Measurements from ENCODE around the gene TPRA1. TPM values are rescaled to one million over a fixed set of nuclear protein-coding genes. Genes with fewer than 3 reads are reported as not detected.

Gene TPRA1
- total and polyA plus RNA-seq, 8 donors, result 10.1 to 46.4 (median 19.6) TPM

- no peak overlapping the region for H3K4me3 ChIP-seq
- H3K36me3 ChIP-seq, result peaks cover 13 to 52% (median 50%) of the 10 kb centered on the region in 4 donors
- TF ChIP-seq CTCF (IDR thresholded peaks at IDR 0.05) (no peak), EP300 (IDR thresholded peaks at IDR 0.05) (no peak), POLR2AphosphoS5 (IDR thresholded peaks at IDR 0.05) (no peak), POLR2A (IDR thresholded peaks at IDR 0.05) (no peak)
- no peak for DNase-seq
- 94 to 96% (median 95%) methylated on average over 11 of the region's 11 CpGs for WGBS, 5 donors
- H3K9me3 ChIP-seq, result no peaks in the 10 kb centered on the region
- no peaks in the 10 kb centered on the region for H3K27me3 ChIP-seq
- no peak overlapping the region for H3K27ac ChIP-seq
- intact Hi-C loops (cut with DNase I; ENCODE audit: low total_unique reads), result no loop called here
- H3K4me1 ChIP-seq, result no peaks in the 10 kb centered on the region
Observed at GRCh38 chr3:127622031-127622430, 31.5 kb upstream of the TPRA1 start.

DNA sequence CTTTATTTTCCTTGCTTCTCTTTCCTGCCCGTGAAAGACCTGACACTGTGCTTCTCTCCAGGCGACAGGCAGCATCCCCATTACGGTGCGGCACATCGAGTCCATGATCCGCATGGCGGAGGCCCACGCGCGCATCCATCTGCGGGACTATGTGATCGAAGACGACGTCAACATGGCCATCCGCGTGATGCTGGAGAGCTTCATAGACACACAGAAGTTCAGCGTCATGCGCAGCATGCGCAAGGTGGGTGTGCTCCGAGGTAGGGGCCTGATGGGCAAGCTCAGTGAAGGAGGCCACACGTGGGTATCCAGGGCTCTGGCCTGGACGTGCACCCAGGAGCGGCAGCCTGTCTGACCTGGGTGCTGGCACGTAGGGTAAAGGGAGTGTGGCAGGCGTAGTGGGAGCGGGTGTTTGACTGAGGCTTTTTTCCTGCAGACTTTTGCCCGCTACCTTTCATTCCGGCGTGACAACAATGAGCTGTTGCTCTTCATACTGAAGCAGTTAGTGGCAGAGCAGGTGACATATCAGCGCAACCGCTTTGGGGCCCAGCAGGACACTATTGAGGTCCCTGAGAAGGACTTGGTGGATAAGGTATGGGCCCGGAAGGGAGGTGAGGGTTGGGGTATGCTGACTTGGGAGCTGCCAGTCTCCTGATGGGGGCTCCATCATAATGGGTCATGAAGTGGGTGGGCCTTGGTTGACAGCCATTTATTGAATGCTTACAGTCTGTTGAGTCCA lies 30.3 kb upstream of the TPRA1 start:
- Histone ChIP-seq H3K9me3 (no peaks in the 10 kb centered on the region), H3K27ac (no peak overlapping the region), H3K4me3 (no peak overlapping the region), H3K4me1 (no peaks in the 10 kb centered on the region), H3K36me3 (peaks cover 13 to 64% (median 61%) of the 10 kb centered on the region in 4 donors), H3K27me3 (no peaks in the 10 kb centered on the region)
- DNase-seq, result no peak
- WGBS, 5 donors, result 93 to 98% (median 97%) methylated on average over 21 to 32 of the region's 32 CpGs
- TF ChIP-seq POLR2A (IDR thresholded peaks at IDR 0.05) (no peak), CTCF (IDR thresholded peaks at IDR 0.05) (no peak), POLR2AphosphoS5 (IDR thresholded peaks at IDR 0.05) (no peak), EP300 (IDR thresholded peaks at IDR 0.05) (no peak)
- intact Hi-C loops (cut with DNase I; ENCODE audit: low total_unique reads), result no loop called here

DNA sequence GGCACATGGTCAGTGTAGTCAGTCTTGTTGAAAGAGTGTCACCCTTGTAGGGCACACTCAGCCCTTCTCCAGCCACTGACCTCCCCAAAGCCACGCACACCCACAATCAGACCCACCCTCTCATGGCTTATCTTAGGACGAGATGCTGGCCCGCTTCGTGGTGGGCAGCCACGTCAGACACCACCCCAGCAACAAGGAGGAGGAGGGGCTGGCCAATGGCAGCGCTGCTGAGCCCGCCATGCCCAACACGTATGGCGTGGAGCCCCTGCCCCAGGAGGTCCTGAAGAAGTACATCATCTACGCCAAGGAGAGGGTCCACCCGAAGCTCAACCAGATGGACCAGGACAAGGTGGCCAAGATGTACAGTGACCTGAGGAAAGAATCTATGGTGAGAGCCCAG lies 28.4 kb upstream of the TPRA1 start:
- no peak for DNase-seq
- peaks cover 13 to 75% (median 65%) of the 10 kb centered on the region in 4 donors for H3K36me3 ChIP-seq
- no peaks in the 10 kb centered on the region for H3K27me3 ChIP-seq
- H3K4me1 ChIP-seq, result no peaks in the 10 kb centered on the region
- intact Hi-C loops (cut with DNase I; ENCODE audit: low total_unique reads), result no loop called here
- 93 to 99% (median 96%) methylated on average over 11 of the region's 11 CpGs for WGBS, 5 donors
- H3K27ac ChIP-seq, result no peak overlapping the region
- H3K9me3 ChIP-seq, result no peaks in the 10 kb centered on the region
- TF ChIP-seq EP300 (IDR thresholded peaks at IDR 0.05) (no peak), POLR2A (IDR thresholded peaks at IDR 0.05) (no peak), CTCF (IDR thresholded peaks at IDR 0.05) (no peak), POLR2AphosphoS5 (IDR thresholded peaks at IDR 0.05) (no peak)
- H3K4me3 ChIP-seq, result no peak overlapping the region

DNA sequence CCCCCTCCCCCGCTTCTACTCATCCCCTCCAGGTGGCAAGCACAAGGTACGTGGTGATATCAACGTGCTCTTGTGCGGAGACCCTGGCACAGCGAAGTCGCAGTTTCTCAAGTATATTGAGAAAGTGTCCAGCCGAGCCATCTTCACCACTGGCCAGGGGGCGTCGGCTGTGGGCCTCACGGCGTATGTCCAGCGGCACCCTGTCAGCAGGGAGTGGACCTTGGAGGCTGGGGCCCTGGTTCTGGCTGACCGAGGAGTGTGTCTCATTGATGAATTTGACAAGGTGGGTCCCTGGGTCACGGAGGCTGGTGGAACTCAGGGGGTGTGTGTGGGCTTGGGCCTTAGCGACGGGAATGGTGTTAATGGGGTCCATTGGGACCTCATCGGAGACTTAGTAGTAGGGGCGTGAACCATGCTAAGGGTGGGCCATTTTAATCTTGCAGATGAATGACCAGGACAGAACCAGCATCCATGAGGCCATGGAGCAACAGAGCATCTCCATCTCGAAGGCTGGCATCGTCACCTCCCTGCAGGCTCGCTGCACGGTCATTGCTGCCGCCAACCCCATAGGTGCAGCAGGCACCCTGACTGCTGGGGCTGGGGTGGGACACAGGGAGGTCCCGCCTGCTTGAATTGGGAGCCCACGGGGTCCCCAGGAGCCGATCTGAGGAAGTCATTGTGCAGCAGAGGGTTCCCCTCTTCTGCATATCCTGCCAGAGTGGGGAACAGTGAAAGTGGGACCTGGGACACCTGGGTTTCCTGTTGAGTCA lies 26.5 kb upstream of the TPRA1 start:
- H3K36me3 ChIP-seq, result peaks cover 13 to 70% (median 60%) of the 10 kb centered on the region in 4 donors
- H3K27ac ChIP-seq, result no peak overlapping the region
- no peaks in the 10 kb centered on the region for H3K27me3 ChIP-seq
- H3K9me3 ChIP-seq, result no peaks in the 10 kb centered on the region
- intact Hi-C loops (cut with DNase I; ENCODE audit: low total_unique reads), result no loop called here
- H3K4me3 ChIP-seq, result no peak overlapping the region
- TF ChIP-seq CTCF (IDR thresholded peaks at IDR 0.05) (no peak), POLR2AphosphoS5 (IDR thresholded peaks at IDR 0.05) (no peak)
- peaks cover 0 to 7% (median 0%) of the 10 kb centered on the region in 4 donors for H3K4me1 ChIP-seq
- WGBS, 5 donors, result 94 to 99% (median 98%) methylated on average over 19 to 26 of the region's 26 CpGs
- DNase-seq, result no peak
